Hindlimb muscle (tissue), 1 donor: ENCODE results near the gene USF2. TPM values are rescaled to one million over a fixed set of nuclear protein-coding genes. Genes with fewer than 3 reads are reported as not detected.

ENCODE experiments used
- DNase-seq: peaks from one replicate; pipeline ENCODE4 v3.0.0-alpha.2; 2013
- polyA plus RNA-seq: library from polyadenylated mRNA; unstranded; fragments of 120-200 nt; gene quantifications from one replicate; pipeline ENCODE4 v1.2.1, GENCODE V29; 2013; ENCODE audit not compliant: insufficient read length

Gene USF2
- polyA plus RNA-seq, 1 donor = 119 TPM

GRCh38 chr19:35301961-35302360, 33.2 kb downstream of the USF2 start:
- DNase-seq = no peak

GRCh38 chr19:35302446-35302845, 33.7 kb downstream of the USF2 start:
- DNase-seq = no peak

- DNase-seq = no peak
Observed at GRCh38 chr19:35303357-35303915, 34.7 kb downstream of the USF2 start.

- no peak for DNase-seq
Observed at GRCh38 chr19:35304036-35304435, 35.3 kb downstream of the USF2 start.

GRCh38 chr19:35305181-35305580, 36.4 kb downstream of the USF2 start:
- no peak for DNase-seq

- no peak for DNase-seq
Observed at GRCh38 chr19:35306473-35307246, 37.9 kb downstream of the USF2 start.

GRCh38 chr19:35307931-35308330, 39.2 kb downstream of the USF2 start:
- peak; percentile 19 for DNase-seq

- DNase-seq = no peak
Observed at GRCh38 chr19:35308910-35309309, 40.1 kb downstream of the USF2 start.

GRCh38 chr19:35309481-35310279, 40.9 kb downstream of the USF2 start:
- DNase-seq = peak; percentile 22

- DNase-seq = no peak
Observed at GRCh38 chr19:35310331-35310730, 41.6 kb downstream of the USF2 start.

GRCh38 chr19:35310811-35311465, 42.2 kb downstream of the USF2 start:
- DNase-seq = no peak

GRCh38 chr19:35311901-35312665, 43.3 kb downstream of the USF2 start:
- no peak for DNase-seq

- no peak for DNase-seq
Observed at GRCh38 chr19:35313587-35313986, 44.8 kb downstream of the USF2 start.

GRCh38 chr19:35314031-35314430, 45.3 kb downstream of the USF2 start:
- no peak for DNase-seq

- no peak for DNase-seq
Observed at GRCh38 chr19:35314858-35315470, 46.2 kb downstream of the USF2 start.

- no peak for DNase-seq
Observed at GRCh38 chr19:35315883-35316282, 47.1 kb downstream of the USF2 start.

- DNase-seq = no peak
Observed at GRCh38 chr19:35316560-35316959, 47.8 kb downstream of the USF2 start.

GRCh38 chr19:35317464-35318043, 48.8 kb downstream of the USF2 start:
- no peak for DNase-seq

GRCh38 chr19:35318679-35319448, 50.1 kb downstream of the USF2 start:
- DNase-seq = no peak

GRCh38 chr19:35320065-35320713, 51.4 kb downstream of the USF2 start:
- no peak for DNase-seq
